Tibial artery (tissue), 4 donors: ENCODE measurements around the gene BOD1L1.

Source experiments
- DNase-seq, 2 donors: peaks; one replicate each; pipeline ENCODE4 v3.0.0-alpha.2; 2019
- H3K27ac ChIP-seq, 2 donors: fragments of 200-600 bp; sonication (generic) in 1 of 2; 1 replicate in 1 of 2; 2 replicates in 1 of 2; pipeline ENCODE4 v1.5.1; 2018 to 2019; ENCODE audit warnings: mild to moderate bottlenecking in 1 of 2
- H3K27me3 ChIP-seq, 2 donors: fragments of 200-600 bp; sonication (generic) in 1 of 2; one replicate each; pipeline versions ENCODE4 v1.5.1 to v1.6.0; 2016 to 2019
- H3K36me3 ChIP-seq, 3 donors: fragments of 200-600 bp; sonication (generic) in 2 of 3; one replicate each; pipeline ENCODE4 v1.5.1; 2016 to 2019; ENCODE audit warnings: mild to moderate bottlenecking in 2 of 3
- H3K4me1 ChIP-seq, 4 donors: fragments of 200-600 bp; sonication (generic) in 2 of 4; 1 replicate in 3 of 4; 2 replicates in 1 of 4; pipeline ENCODE4 v1.5.1; 2016 to 2019
- H3K4me3 ChIP-seq, 2 donors: fragments of 200-600 bp; sonication (generic) in 1 of 2; 1 replicate in 1 of 2; 2 replicates in 1 of 2; pipeline ENCODE4 v1.5.1; 2018 to 2019; ENCODE audit warnings: mild to moderate bottlenecking in 2 of 2
- H3K9me3 ChIP-seq, 3 donors: fragments of 200-600 bp; sonication (generic) in 1 of 3; one replicate each; pipeline ENCODE4 v1.5.1; 2016 to 2019
- intact Hi-C: fragments of 100-400 bp; cut with DNase I; formaldehyde crosslinking; loops from one replicate; pipeline ENCODE4 v1.15.0; 2023; ENCODE audit warnings: low total_unique reads
- TF ChIP-seq, protein P1 (sequence below), 2 experiments: fragments of 200-600 bp in 1 of 2; fragments of 450-650 bp in 1 of 2; IDR thresholded peaks; one replicate each; pipeline ENCODE4 v1.5.1; 2017 to 2019; ENCODE audit warnings: antibody characterized with exemption in 2 of 2, mild to moderate bottlenecking in 1 of 2, moderate library complexity in 1 of 2

BOD1L1 gene

DNA sequence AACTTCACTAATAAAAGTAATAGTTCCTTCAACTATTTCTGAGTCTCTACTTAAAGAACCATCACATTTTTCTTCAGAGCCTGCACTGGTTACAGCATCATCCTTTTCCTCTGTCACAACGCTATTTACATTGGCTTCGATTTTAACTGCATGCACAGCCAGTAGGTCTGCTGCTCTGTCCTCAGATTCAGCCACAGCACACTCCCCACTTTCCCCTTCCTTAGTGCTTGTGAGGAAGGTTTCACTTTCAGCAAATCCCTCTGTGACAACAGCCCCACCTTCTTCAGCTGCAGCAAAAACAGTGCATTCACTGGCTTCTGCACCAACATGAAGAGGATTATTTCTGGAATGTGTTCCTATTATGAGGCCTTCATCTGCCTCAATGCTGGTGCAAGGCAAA lies 25.7 kb downstream of the BOD1L1 start:
- no peak overlapping the region for H3K4me3 ChIP-seq
- no peaks in the 10 kb centered on the region for H3K9me3 ChIP-seq
- intact Hi-C loops = no loop called here
- DNase-seq = no peak
- peaks cover 42 to 91% (median 76%) of the 10 kb centered on the region in 3 donors for H3K36me3 ChIP-seq
- H3K4me1 ChIP-seq = no peaks in the 10 kb centered on the region
- TF ChIP-seq, protein P1, sequence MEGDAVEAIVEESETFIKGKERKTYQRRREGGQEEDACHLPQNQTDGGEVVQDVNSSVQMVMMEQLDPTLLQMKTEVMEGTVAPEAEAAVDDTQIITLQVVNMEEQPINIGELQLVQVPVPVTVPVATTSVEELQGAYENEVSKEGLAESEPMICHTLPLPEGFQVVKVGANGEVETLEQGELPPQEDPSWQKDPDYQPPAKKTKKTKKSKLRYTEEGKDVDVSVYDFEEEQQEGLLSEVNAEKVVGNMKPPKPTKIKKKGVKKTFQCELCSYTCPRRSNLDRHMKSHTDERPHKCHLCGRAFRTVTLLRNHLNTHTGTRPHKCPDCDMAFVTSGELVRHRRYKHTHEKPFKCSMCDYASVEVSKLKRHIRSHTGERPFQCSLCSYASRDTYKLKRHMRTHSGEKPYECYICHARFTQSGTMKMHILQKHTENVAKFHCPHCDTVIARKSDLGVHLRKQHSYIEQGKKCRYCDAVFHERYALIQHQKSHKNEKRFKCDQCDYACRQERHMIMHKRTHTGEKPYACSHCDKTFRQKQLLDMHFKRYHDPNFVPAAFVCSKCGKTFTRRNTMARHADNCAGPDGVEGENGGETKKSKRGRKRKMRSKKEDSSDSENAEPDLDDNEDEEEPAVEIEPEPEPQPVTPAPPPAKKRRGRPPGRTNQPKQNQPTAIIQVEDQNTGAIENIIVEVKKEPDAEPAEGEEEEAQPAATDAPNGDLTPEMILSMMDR (IDR thresholded peaks at IDR 0.05) = no peak
- H3K27ac ChIP-seq = no peak overlapping the region
- no peaks in the 10 kb centered on the region for H3K27me3 ChIP-seq

DNA sequence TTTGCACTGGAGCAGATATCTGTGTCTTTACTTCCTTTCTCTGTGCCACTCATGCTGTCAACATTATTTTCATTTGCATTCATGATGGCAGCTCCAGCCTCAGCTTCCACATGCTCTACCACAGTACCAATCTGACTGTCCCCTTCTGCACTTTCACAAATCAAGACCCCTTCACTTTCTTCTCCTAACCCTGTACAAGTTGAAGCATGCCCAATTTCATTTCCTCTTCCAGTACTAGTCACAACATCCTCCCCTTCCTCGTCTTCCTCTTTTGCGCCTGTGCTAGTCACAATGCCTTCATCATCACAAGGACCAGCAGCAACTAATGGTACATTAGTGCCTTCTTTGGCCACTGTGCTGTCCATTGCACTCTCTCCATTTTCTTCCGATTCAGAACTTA lies 26.5 kb downstream of the BOD1L1 start:
- intact Hi-C loops = no loop called here

GRCh38 chr4:13599159-13599558 lies 28.4 kb downstream of the BOD1L1 start:
- DNase-seq = no peak
- peaks cover 42 to 93% (median 76%) of the 10 kb centered on the region in 3 donors for H3K36me3 ChIP-seq
- no peaks in the 10 kb centered on the region for H3K4me1 ChIP-seq

More for the DNA sequence above, 26.5 kb downstream of the BOD1L1 start:
- TF ChIP-seq, protein P1 (IDR thresholded peaks at IDR 0.05) = no peak
- Histone ChIP-seq H3K9me3 (no peaks in the 10 kb centered on the region), H3K36me3 (peaks cover 42 to 91% (median 76%) of the 10 kb centered on the region in 3 donors), H3K4me3 (no peak overlapping the region), H3K27ac (no peak overlapping the region), H3K4me1 (no peaks in the 10 kb centered on the region), H3K27me3 (no peaks in the 10 kb centered on the region)
- DNase-seq = no peak

DNA sequence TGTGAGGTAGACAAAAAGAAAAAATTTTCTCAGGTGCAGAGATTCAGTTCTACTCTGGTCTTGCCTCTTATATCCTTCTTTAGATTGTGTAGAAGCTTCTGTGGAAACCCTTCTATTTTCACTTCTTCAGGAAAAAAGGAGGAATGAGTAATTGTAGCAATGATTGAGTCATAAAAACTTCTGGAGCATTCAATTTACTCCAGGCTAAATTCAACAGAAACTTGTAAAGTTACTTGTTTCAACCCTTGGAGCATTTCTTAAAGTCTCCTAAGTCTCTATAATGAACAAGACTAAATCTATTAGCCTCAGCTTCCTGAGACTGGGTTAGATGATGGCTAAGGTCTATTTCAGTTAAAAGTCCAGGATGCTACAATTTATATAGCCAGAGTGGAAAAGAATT lies 29.9 kb downstream of the BOD1L1 start:
- Histone ChIP-seq H3K4me3 (no peak overlapping the region), H3K9me3 (no peaks in the 10 kb centered on the region), H3K27me3 (no peaks in the 10 kb centered on the region), H3K36me3 (peaks cover 37 to 93% (median 76%) of the 10 kb centered on the region in 3 donors), H3K4me1 (no peaks in the 10 kb centered on the region), H3K27ac (no peak overlapping the region)
- DNase-seq = no peak
- TF ChIP-seq, protein P1 (IDR thresholded peaks at IDR 0.05) = no peak
- intact Hi-C loops = no loop called here

More at GRCh38 chr4:13599159-13599558, 28.4 kb downstream of the BOD1L1 start:
- H3K27me3 ChIP-seq = no peaks in the 10 kb centered on the region
- no peak overlapping the region for H3K4me3 ChIP-seq
- H3K9me3 ChIP-seq = no peaks in the 10 kb centered on the region
- TF ChIP-seq, protein P1 (IDR thresholded peaks at IDR 0.05) = no peak
- intact Hi-C loops = no loop called here
- no peak overlapping the region for H3K27ac ChIP-seq

DNA sequence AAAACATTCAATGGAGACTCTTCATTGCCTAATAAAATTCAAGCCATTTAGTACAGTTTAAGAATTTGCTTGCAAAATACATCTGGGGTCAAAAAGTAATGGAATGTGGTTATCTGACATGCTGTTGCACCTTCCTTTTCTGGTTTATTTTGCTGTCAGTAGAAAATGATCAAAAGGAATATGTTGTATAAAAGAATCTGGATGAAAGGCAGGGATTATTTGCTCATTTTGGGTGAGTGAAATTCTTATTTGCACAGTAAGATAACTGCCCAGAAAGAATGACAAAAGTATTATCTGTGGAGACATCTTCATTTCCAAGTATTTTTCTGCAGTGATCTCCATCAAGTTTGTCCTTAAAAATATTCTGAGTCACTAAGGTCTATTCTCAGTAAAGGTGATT lies 30.4 kb downstream of the BOD1L1 start:
- TF ChIP-seq, protein P1 (IDR thresholded peaks at IDR 0.05) = no peak
- Histone ChIP-seq H3K36me3 (peaks cover 42 to 93% (median 77%) of the 10 kb centered on the region in 3 donors), H3K4me3 (no peak overlapping the region), H3K27me3 (no peaks in the 10 kb centered on the region), H3K9me3 (no peaks in the 10 kb centered on the region), H3K4me1 (no peaks in the 10 kb centered on the region), H3K27ac (no peak overlapping the region)
- no peak for DNase-seq
- intact Hi-C loops = no loop called here

- no peak for DNase-seq
- intact Hi-C loops = no loop called here
- Histone ChIP-seq H3K9me3 (no peaks in the 10 kb centered on the region), H3K4me1 (no peaks in the 10 kb centered on the region), H3K27ac (no peak overlapping the region), H3K27me3 (no peaks in the 10 kb centered on the region), H3K36me3 (peaks cover 77 to 99% (median 88%) of the 10 kb centered on the region in 3 donors), H3K4me3 (no peak overlapping the region)
- TF ChIP-seq, protein P1 (IDR thresholded peaks at IDR 0.05) = no peak
Observed at GRCh38 chr4:13592220-13592619, 35.3 kb downstream of the BOD1L1 start.
